GM19395 (cell line): ENCODE data around the gene FAM89A.
A peak's percentile ranks its signal among the peaks of the same experiment; 100 is the strongest.

Experiments
- ATAC-seq: cut with Tn5 transposase; IDR thresholded peaks from one replicate; pipeline ENCODE4 v1.9.1; 2021; ENCODE audit warnings: mild to moderate bottlenecking, moderate library complexity; ENCODE audit not compliant: unreplicated experiment

FAM89A gene

DNA sequence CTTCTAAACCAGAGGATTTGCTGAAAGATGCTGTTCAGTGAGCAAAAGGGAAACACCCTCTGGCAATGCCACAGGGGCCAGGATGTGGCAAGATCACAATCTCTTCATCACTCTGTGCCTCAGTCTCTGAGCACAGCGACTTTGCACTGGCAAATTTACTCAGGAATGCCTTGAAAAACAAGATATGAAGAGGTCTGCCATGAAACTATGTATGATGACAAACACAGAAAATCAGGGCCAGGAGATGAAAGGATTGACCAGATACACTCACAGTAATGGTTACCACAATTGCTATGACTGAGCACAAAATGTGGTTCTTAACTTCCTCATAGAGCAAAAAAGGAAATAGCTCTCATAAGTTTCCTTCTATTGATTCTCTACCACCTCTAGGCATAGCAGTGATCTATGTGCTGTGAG is 67.2 kb downstream of the FAM89A start:
- ATAC-seq, result peak; percentile 81

DNA sequence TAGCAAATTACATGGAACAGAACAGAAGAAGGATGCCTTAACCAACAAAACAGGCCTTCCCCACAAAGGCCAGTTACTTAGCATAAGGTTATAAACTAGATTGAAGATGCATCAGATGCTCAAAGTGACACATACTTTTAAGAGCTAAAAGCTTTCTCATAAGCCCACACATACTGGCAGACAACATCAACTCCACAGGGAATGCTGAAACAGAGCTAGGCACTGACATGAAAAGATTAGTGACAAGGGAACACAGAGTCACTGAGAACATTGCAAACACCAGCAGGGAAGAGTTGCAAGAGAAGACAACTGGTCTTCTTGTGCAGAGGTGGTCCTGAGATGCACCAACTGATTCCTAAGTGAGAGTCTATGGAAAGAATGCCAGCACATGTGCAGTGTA is 68.3 kb downstream of the FAM89A start:
- no peak for ATAC-seq

DNA sequence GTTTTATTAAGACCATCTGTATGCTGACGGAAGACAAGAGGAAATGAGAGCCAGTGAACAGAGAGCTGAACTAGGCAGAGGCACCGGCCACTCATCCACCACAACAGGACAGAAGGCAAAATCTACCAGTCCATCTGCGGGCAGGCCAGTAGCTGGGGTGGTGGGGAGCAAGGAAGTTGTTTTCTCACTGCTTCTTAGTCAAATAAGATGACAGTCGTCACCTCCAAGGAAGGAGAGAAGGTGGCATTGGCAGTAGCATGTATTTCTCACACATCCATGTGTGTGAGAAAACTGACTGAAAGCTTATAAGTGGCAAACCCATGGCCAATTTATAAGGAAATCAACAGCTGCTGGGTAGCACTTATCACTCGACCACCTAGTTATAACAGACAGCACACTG is 69.6 kb downstream of the FAM89A start:
- no peak for ATAC-seq
